Activated CD8-positive, alpha-beta T cell treated with anti-CD3 and anti-CD28 coated beads, Interleukin-2, amount 10 ng/mL, durations not matched to agents 7 days and 5 days (primary cell): ENCODE results near the gene TMEM31. TPM values are rescaled to one million over a fixed set of nuclear protein-coding genes. Genes with fewer than 3 reads are reported as not detected.

Source experiments
- ATAC-seq: fragments of 150-1000 bp; cut with Tn5 transposase; one replicate; pipeline ENCODE4 v1.10.0; 2021; ENCODE audit warnings: moderate library complexity
- CTCF ChIA-PET: fragments of 350-600 bp; sonication (Branson Sonifier 250); formaldehyde crosslinking; loops from one replicate; lab custom pipeline; 2021; ENCODE audit warnings: antibody characterized with exemption; lab: Charles Lee
- POLR2A ChIA-PET: fragments of 350-600 bp; sonication (Branson Sonifier 250); formaldehyde crosslinking; loops from one replicate; lab custom pipeline; 2021; ENCODE audit warnings: antibody characterized with exemption; lab: Charles Lee
- DNase-seq: peaks from one replicate; pipeline ENCODE4 v3.0.0-alpha.2; 2020
- H3K27ac Mint-ChIP-seq: one replicate; pipeline ENCODE4 v1.8.0; 2021; ENCODE audit warnings: mild to moderate bottlenecking, mixed read lengths
- H3K27me3 Mint-ChIP-seq: one replicate; pipeline ENCODE4 v1.8.0; 2021; ENCODE audit warnings: low read depth, mixed read lengths
- H3K36me3 Mint-ChIP-seq: one replicate; pipeline ENCODE4 v1.8.0; 2021; ENCODE audit warnings: low read depth, mixed read lengths
- H3K4me1 Mint-ChIP-seq: one replicate; pipeline ENCODE4 v1.8.0; 2021; ENCODE audit warnings: low read depth, mixed read lengths
- H3K4me3 Mint-ChIP-seq: one replicate; pipeline ENCODE4 v1.8.0; 2021; ENCODE audit warnings: mild to moderate bottlenecking, mixed read lengths
- H3K9me3 Mint-ChIP-seq: one replicate; pipeline ENCODE4 v1.8.0; 2022; ENCODE audit warnings: mixed read lengths; ENCODE audit not compliant: insufficient read depth
- total RNA-seq, 2 experiments: library from RNA; stranded (reverse); gene quantifications; one replicate each; pipeline ENCODE4 v1.2.3, GENCODE V29; 2021

TMEM31 gene
- not detected for total RNA-seq

GRCh38 chrX:103710609-103711008 is at the start of gene TMEM31:
TMEM31 (plus strand) TSS chrX:103710909; CDS start chrX:103712259, 1,350 bp downstream.
- H3K27me3 Mint-ChIP-seq = no peaks in the 10 kb centered on the region
- CTCF ChIA-PET = interaction anchor here (0.7 to 1.6 kb wide), 4 partner anchors 17 to 177 kb away, joined by 3 to 5 read pairs (median 4); no protein-coding TSS in a partner anchor
- POLR2A ChIA-PET = no interaction called here
- ATAC-seq = no peak
- H3K36me3 Mint-ChIP-seq = no peaks in the 10 kb centered on the region
- DNase-seq = no peak
- H3K9me3 Mint-ChIP-seq = no peaks in the 10 kb centered on the region
- H3K4me1 Mint-ChIP-seq = no peaks in the 10 kb centered on the region
- H3K27ac Mint-ChIP-seq = no peak within 1 kb of the TSS
- H3K4me3 Mint-ChIP-seq = no peak within 1 kb of the TSS

GRCh38 chrX:103663981-103664762 is 46.5 kb upstream of the TMEM31 start:
- ChIA-PET CTCF (no interaction called here), POLR2A (no interaction called here)
- DNase-seq (no peak), ATAC-seq (no peak)
- Mint-ChIP-seq H3K9me3 (no peaks in the 10 kb centered on the region), H3K27me3 (peaks cover 14% of the 10 kb centered on the region), H3K4me1 (no peaks in the 10 kb centered on the region), H3K27ac (no peak overlapping the region), H3K36me3 (no peaks in the 10 kb centered on the region), H3K4me3 (no peak overlapping the region)

- H3K4me3 Mint-ChIP-seq = no peak overlapping the region
- no peaks in the 10 kb centered on the region for H3K4me1 Mint-ChIP-seq
- H3K27ac Mint-ChIP-seq = no peak overlapping the region
- ATAC-seq = no peak
- POLR2A ChIA-PET = no interaction called here
- H3K27me3 Mint-ChIP-seq = peaks cover 14% of the 10 kb centered on the region
- CTCF ChIA-PET = interaction anchor here (0.6 kb wide), 1 partner anchor 328 kb away, joined by 3 read pairs; no protein-coding TSS in a partner anchor
- H3K9me3 Mint-ChIP-seq = no peaks in the 10 kb centered on the region
- DNase-seq = no peak
- H3K36me3 Mint-ChIP-seq = no peaks in the 10 kb centered on the region
Measured at GRCh38 chrX:103666202-103667107, 44.3 kb upstream of the TMEM31 start.

GRCh38 chrX:103669745-103670144 is 41.0 kb upstream of the TMEM31 start:
- no peaks in the 10 kb centered on the region for H3K36me3 Mint-ChIP-seq
- ChIA-PET POLR2A (no interaction called here), CTCF (no interaction called here)
- no peak for ATAC-seq
- H3K9me3 Mint-ChIP-seq = no peaks in the 10 kb centered on the region
- no peak overlapping the region for H3K4me3 Mint-ChIP-seq
- no peak for DNase-seq
- H3K27ac Mint-ChIP-seq = no peak overlapping the region
- H3K27me3 Mint-ChIP-seq = peaks cover 1% of the 10 kb centered on the region
- H3K4me1 Mint-ChIP-seq = no peaks in the 10 kb centered on the region

- POLR2A ChIA-PET = no interaction called here
- Mint-ChIP-seq H3K4me3 (no peak overlapping the region), H3K27ac (no peak overlapping the region), H3K9me3 (no peaks in the 10 kb centered on the region), H3K27me3 (no peaks in the 10 kb centered on the region), H3K36me3 (peaks cover 26% of the 10 kb centered on the region), H3K4me1 (no peaks in the 10 kb centered on the region)
- ATAC-seq (no peak), DNase-seq (no peak)
- CTCF ChIA-PET = no interaction called here
Measured at GRCh38 chrX:103674531-103675454, 35.9 kb upstream of the TMEM31 start.

GRCh38 chrX:103678199-103678993 is 32.3 kb upstream of the TMEM31 start:
- CTCF ChIA-PET = no interaction called here
- Mint-ChIP-seq H3K4me1 (no peaks in the 10 kb centered on the region), H3K9me3 (no peaks in the 10 kb centered on the region), H3K4me3 (no peak overlapping the region), H3K27ac (no peak overlapping the region), H3K36me3 (peaks cover 34% of the 10 kb centered on the region), H3K27me3 (no peaks in the 10 kb centered on the region)
- POLR2A ChIA-PET = no interaction called here
- DNase-seq = no peak
- no peak for ATAC-seq

GRCh38 chrX:103681443-103681842 is 29.3 kb upstream of the TMEM31 start:
- DNase-seq (no peak), ATAC-seq (no peak)
- H3K4me3 Mint-ChIP-seq = no peak overlapping the region
- H3K27me3 Mint-ChIP-seq = no peaks in the 10 kb centered on the region
- POLR2A ChIA-PET = no interaction called here
- no peaks in the 10 kb centered on the region for H3K9me3 Mint-ChIP-seq
- H3K27ac Mint-ChIP-seq = no peak overlapping the region
- CTCF ChIA-PET = no interaction called here
- peaks cover 12% of the 10 kb centered on the region for H3K4me1 Mint-ChIP-seq
- peaks cover 39% of the 10 kb centered on the region for H3K36me3 Mint-ChIP-seq

GRCh38 chrX:103685396-103685795 is 25.3 kb upstream of the TMEM31 start:
- DNase-seq (peak; percentile 21), ATAC-seq (no peak)
- no peak overlapping the region for H3K4me3 Mint-ChIP-seq
- peaks cover 21% of the 10 kb centered on the region for H3K36me3 Mint-ChIP-seq
- ChIA-PET POLR2A (interaction anchor here (0.6 to 0.9 kb wide), 2 partner anchors 425 to 439 kb away, joined by 3 read pairs; no protein-coding TSS in a partner anchor), CTCF (interaction anchor here (0.5 kb wide), 1 partner anchor 69 kb away, joined by 3 read pairs; no protein-coding TSS in a partner anchor)
- H3K27ac Mint-ChIP-seq = peak overlapping the region; percentile 89
- no peaks in the 10 kb centered on the region for H3K9me3 Mint-ChIP-seq
- peaks cover 12% of the 10 kb centered on the region for H3K4me1 Mint-ChIP-seq
- no peaks in the 10 kb centered on the region for H3K27me3 Mint-ChIP-seq

- POLR2A ChIA-PET = interaction anchor here (0.6 kb wide), 1 partner anchor 438 kb away, joined by 3 read pairs; no protein-coding TSS in a partner anchor
- peaks cover 12% of the 10 kb centered on the region for H3K4me1 Mint-ChIP-seq
- no peak within 1 kb of the TSS for H3K4me3 Mint-ChIP-seq
- CTCF ChIA-PET = interaction anchor here (0.7 kb wide), 2 partner anchors 232 to 283 kb away, joined by 4 read pairs; no protein-coding TSS in a partner anchor
- peak within 1 kb of the TSS; percentile 89 for H3K27ac Mint-ChIP-seq
- DNase-seq = peak; percentile 93
- no peaks in the 10 kb centered on the region for H3K27me3 Mint-ChIP-seq
- H3K36me3 Mint-ChIP-seq = peaks cover 17% of the 10 kb centered on the region
- no peaks in the 10 kb centered on the region for H3K9me3 Mint-ChIP-seq
- ATAC-seq = peak; percentile 89
Measured at GRCh38 chrX:103686199-103687072, 24.3 kb upstream of the TMEM31 start, which contains the start of gene MORF4L2. MORF4L2 (minus strand) TSS chrX:103686699; CDS start chrX:103677027, 9,672 bp downstream.
